Adipose tissue (tissue), 3 donors: ENCODE data around the gene MYCBPAP. TPM values are rescaled to one million over a fixed set of nuclear protein-coding genes. Genes with fewer than 3 reads are reported as not detected.

Experiments used
- H3K27ac ChIP-seq: one replicate; pipeline ENCODE4 v1.5.1; 2013; ENCODE audit warnings: low read depth, low read length
- WGBS, 3 donors: extraction: QIAGEN DNeasy Blood & Tissue Kit; methylation state at CpG; one replicate each; pipeline ENCODE4 v1.1.7; 2013; 5-methylcytosine and 5-hydroxymethylcytosine counted together
- polyA plus RNA-seq, 3 donors: library from polyadenylated mRNA; stranded (reverse); fragments of 200-250 nt; gene quantifications; one replicate each; pipeline ENCODE4 v1.2.3, GENCODE V29; 2013
- donor health status: healthy with polysubstance abuse.
- donor health status: Bipolar disorder and iron deficiency.
- donor health status: healthy.

Gene MYCBPAP
- polyA plus RNA-seq, 3 donors = 0.09 to 0.34 (median 0.18) TPM

DNA sequence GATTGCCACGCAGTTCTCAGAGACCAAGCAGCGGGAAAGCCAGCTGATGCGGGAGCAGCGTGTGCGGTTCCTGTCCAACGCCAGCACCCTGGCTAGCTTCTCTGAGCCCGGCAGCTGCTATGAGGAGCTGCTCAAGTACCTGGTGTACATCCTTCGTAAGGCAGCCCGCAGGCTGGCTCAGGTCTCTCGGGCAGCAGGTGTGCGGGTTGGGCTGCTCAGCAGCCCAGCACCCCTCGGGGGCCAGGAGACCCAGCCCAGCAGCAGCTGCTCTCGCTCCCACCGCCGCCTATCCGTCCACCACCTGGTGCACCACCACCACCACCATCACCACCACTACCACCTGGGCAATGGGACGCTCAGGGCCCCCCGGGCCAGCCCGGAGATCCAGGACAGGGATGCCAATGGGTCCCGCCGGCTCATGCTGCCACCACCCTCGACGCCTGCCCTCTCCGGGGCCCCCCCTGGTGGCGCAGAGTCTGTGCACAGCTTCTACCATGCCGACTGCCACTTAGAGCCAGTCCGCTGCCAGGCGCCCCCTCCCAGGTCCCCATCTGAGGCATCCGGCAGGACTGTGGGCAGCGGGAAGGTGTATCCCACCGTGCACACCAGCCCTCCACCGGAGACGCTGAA is 67.5 kb downstream of the MYCBPAP start:
- 65 to 90% (median 89%) methylated on average over 29 to 33 of the region's 33 CpGs for WGBS, 3 donors
- no peak overlapping the region for H3K27ac ChIP-seq

DNA sequence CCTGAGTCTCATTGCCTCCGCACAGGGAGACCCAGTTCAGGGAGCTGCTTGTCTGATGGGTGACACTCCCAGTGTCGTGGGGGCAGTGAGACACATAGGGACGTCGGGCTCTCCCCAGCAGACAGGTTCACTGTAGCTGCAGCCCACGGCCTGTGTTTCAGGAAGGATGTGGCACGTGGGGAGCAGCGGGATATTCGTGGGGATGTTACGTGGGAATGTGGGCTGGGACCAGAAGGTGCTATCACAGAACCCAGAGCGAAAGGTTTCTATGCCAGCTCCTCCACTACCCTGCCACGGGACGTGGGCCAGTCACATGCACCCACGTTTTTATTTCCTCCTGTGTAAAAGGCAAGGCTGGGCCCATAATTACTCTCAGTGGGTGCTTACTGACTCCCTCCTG is 68.6 kb downstream of the MYCBPAP start:
- H3K27ac ChIP-seq = no peak overlapping the region
- WGBS, 3 donors = 65 to 83% (median 68%) methylated on average over 13 of the region's 13 CpGs

DNA sequence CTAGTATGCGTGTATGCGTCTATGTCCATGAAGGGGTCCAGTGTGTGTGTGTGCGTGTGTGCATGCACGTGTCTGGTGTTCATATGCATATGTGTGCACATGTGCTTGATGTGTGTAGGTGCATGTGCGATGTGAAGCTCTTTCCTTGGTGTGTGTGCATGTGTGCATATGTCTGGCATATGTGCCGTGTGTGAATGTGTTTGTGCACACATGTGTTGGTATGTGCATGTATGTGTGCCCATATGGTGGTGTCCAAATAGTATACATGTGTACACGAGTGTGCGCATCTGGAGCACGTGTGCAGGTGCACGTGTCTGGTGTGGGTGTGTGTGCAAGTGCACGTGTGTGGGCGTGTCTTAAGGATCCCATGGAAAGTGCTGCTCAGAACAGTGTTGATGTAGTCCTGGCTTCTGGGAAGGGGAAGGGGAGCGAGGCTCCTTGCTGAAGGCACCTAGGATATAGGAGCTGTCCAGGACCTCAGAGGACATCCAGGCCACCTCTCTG is 69.3 kb downstream of the MYCBPAP start:
- 89 to 93% (median 92%) methylated on average over 13 of the region's 13 CpGs for WGBS, 3 donors
- no peak overlapping the region for H3K27ac ChIP-seq

DNA sequence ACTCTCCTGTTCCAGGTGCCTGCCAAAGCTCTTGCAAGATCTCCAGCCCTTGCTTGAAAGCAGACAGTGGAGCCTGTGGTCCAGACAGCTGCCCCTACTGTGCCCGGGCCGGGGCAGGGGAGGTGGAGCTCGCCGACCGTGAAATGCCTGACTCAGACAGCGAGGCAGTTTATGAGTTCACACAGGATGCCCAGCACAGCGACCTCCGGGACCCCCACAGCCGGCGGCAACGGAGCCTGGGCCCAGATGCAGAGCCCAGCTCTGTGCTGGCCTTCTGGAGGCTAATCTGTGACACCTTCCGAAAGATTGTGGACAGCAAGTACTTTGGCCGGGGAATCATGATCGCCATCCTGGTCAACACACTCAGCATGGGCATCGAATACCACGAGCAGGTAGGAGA is 69.9 kb downstream of the MYCBPAP start:
- 80 to 91% (median 89%) methylated on average over 16 of the region's 16 CpGs for WGBS, 3 donors
- no peak overlapping the region for H3K27ac ChIP-seq

DNA sequence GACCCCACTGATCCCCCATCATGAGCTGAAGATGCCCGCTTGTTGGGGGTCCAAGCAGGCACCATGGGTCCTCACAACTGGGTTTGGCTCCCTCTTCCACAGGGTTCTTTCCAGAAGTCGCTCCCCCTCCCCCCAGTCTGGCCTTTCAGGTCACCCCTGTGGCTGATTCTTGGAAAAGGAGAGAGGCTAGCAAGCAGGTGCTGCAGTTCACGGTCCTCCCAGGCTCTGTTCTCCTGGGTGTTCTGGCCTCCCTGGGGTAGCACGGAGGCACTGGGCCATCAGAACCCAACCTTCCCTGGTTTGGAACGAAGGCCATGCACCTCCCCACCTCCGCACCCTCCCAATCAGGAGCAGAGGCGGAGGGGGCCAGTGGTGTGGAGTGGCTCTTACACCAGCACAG is 71.2 kb downstream of the MYCBPAP start:
- WGBS, 3 donors = 70 to 92% (median 92%) methylated on average over 7 of the region's 7 CpGs
- no peak overlapping the region for H3K27ac ChIP-seq

DNA sequence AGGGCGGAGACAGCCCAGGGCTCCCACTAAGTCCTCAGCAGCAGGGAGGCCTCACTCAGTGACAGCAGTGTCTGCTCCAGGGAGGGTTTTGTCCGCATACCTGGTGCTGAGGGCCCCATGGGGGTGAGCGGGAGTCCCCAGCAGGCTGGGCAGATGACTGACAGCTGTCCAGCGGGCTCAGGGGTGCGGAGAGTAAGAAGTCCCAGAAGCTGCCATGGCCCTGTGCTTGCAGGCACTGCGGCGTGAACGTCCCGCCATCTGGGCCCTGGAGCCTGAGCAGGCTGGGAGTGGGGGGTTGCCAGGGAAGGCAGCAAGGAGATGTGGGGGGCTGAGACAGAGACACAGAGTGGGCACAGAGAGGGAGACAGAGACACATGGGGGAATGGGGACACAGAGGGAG is 72.4 kb downstream of the MYCBPAP start:
- WGBS, 3 donors = 95 to 98% (median 96%) methylated on average over 9 of the region's 9 CpGs

More for the DNA sequence above, 72.4 kb downstream of the MYCBPAP start:
- no peak overlapping the region for H3K27ac ChIP-seq

Other genes with a start within 250 kb of the MYCBPAP start
- 1 to 10 TPM in 1 of 3 donors, under 1 TPM in 1, not detected in 1; 0.59 to 1.4 TPM for gene TMEM92, start 234.0 kb upstream of the MYCBPAP start, polyA plus RNA-seq
- gene XYLT2, start 162.3 kb upstream of the MYCBPAP start, polyA plus RNA-seq = 10 to 100 TPM in 1 of 3 donors, 1 to 10 TPM in 2; 7.9 to 11.6 (median 9.0) TPM
- 100 to 1,000 TPM in 1 of 3 donors, 10 to 100 TPM in 2; 68.8 to 105 (median 99.8) TPM for gene MRPL27, start 135.3 kb upstream of the MYCBPAP start, polyA plus RNA-seq
- under 1 TPM; 0.16 to 0.25 (median 0.22) TPM for gene EME1, start 135.2 kb upstream of the MYCBPAP start, polyA plus RNA-seq
- 10 to 100 TPM; 57.1 to 74.7 (median 63.1) TPM for gene LRRC59, start 110.9 kb upstream of the MYCBPAP start, polyA plus RNA-seq
- gene ACSF2, start 82.2 kb upstream of the MYCBPAP start, polyA plus RNA-seq = 100 to 1,000 TPM in 1 of 3 donors, 10 to 100 TPM in 2; 15.6 to 103 (median 46.8) TPM
- 1 to 10 TPM in 1 of 3 donors, under 1 TPM in 1, not detected in 1; 0.54 to 5.6 TPM for gene CHAD, start 39.6 kb upstream of the MYCBPAP start, polyA plus RNA-seq
- 10 to 100 TPM; 21.9 to 27.9 (median 25.9) TPM for gene RSAD1, start 29.6 kb upstream of the MYCBPAP start, polyA plus RNA-seq
- 1 to 10 TPM in 2 of 3 donors, under 1 TPM in 1; 0.67 to 6.9 (median 4.0) TPM for gene EPN3, start 24.3 kb downstream of the MYCBPAP start, polyA plus RNA-seq
- gene SPATA20, start 38.7 kb downstream of the MYCBPAP start, polyA plus RNA-seq = 10 to 100 TPM; 15.8 to 32.7 (median 21.8) TPM
- gene CACNA1G, start 52.3 kb downstream of the MYCBPAP start, polyA plus RNA-seq = 1 to 10 TPM in 1 of 3 donors, under 1 TPM in 2; 0.07 to 2.9 (median 0.64) TPM
- 10 to 100 TPM in 1 of 3 donors, 1 to 10 TPM in 2; 3.0 to 25.1 (median 8.1) TPM for gene ABCC3, start 126.4 kb downstream of the MYCBPAP start, polyA plus RNA-seq
- gene ANKRD40, start 199.5 kb downstream of the MYCBPAP start, polyA plus RNA-seq = 10 to 100 TPM in 2 of 3 donors, 1 to 10 TPM in 1; 8.2 to 37.9 (median 35.7) TPM
- gene LUC7L3, start 211.2 kb downstream of the MYCBPAP start, polyA plus RNA-seq = 10 to 100 TPM; 40.0 to 64.0 (median 44.7) TPM